ENCODE measurements around the gene ANKS1B. TPM values are rescaled to one million over a fixed set of nuclear protein-coding genes. Genes with fewer than 3 reads are reported as not detected.

The ANKS1B gene
- total and polyA plus RNA-seq, 10 of the 15 experiments (the other 5 are each of a cell fraction or from before 2014, with no cell fraction given): 0.16 to 1.3 (median 0.82) TPM; not detected in 7

GRCh38 chr12:99704458-99704857 lies 280.3 kb downstream of the ANKS1B start (continued):
- TF ChIP-seq, protein P1, sequence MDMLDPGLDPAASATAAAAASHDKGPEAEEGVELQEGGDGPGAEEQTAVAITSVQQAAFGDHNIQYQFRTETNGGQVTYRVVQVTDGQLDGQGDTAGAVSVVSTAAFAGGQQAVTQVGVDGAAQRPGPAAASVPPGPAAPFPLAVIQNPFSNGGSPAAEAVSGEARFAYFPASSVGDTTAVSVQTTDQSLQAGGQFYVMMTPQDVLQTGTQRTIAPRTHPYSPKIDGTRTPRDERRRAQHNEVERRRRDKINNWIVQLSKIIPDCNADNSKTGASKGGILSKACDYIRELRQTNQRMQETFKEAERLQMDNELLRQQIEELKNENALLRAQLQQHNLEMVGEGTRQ (IDR thresholded peaks at IDR 0.05; ENCODE audit: borderline replicate concordance, low read depth, low read length): no peak

DNA sequence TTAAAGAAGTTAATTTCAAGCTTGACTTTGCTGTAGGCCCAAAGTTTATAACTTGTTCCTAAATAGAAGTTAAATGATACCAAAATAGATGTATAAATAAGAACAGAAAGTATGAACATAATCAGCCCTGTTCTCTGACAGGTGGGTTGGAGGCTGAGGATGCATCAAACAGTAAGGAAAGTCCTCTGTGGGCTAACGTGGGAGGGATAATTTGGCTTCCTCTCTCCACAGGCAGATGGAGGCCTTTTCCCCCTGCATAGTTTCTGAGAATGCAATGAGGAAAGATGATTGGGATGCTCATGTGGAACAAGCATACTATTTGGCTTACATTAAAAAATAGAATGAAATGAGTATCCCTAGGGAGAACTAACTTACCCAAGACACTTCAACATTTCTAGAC lies 280.7 kb downstream of the ANKS1B start:
- H2AFZ ChIP-seq (ENCODE audit: control insufficient read depth, low read depth, low read length): no peak overlapping the region
- in situ Hi-C loops (cut with MboI) (no loop called here), intact Hi-C loops (cut with micrococcal nuclease; ENCODE audit: unreplicated experiment) (no loop called here)
- no peaks in the 10 kb centered on the region for H3K79me2 ChIP-seq (ENCODE audit: control insufficient read depth, insufficient read depth, low read length)
- SMC1A ChIA-PET (ENCODE audit: uncharacterized antibody, unreplicated experiment): no interaction called here
- RAD21 ChIA-PET (ENCODE audit: unreplicated experiment): no interaction called here
- H3K9ac ChIP-seq (ENCODE audit: control insufficient read depth, insufficient read depth, low read length): no peak overlapping the region
- H3K27ac ChIP-seq (ENCODE audit: control insufficient read depth, insufficient read depth): no peak overlapping the region
- no peaks in the 10 kb centered on the region for H3K36me3 ChIP-seq (ENCODE audit: control insufficient read depth in 2 of 2, insufficient read depth in 2 of 2, low read length in 1 of 2)
- H4K20me1 ChIP-seq (ENCODE audit: control insufficient read depth, insufficient read depth): no peaks in the 10 kb centered on the region
- WGBS (ENCODE audit: insufficient coverage, insufficient replicate concordance, low lambda C conversion rate, missing lambda C conversion rate): 0% methylated on average over 1 of the region's 1 CpG
- H3K4me2 ChIP-seq (ENCODE audit: control insufficient read depth, insufficient read depth): no peak overlapping the region
- H3K9me3 ChIP-seq (replicated peaks; ENCODE audit: control insufficient read depth, insufficient read depth, low read length): no peaks in the 10 kb centered on the region
- no peaks in the 10 kb centered on the region for H3K4me1 ChIP-seq (ENCODE audit: control insufficient read depth, insufficient read depth, low read length)
- POLR2A ChIA-PET: no interaction called here
- ATAC-seq: no peak
- no peak for FAIRE-seq
- no TSS peak for BruUV-seq (replicated peaks)
- DNase-seq (ENCODE audit: low read depth, low spot score): no peak
- no peaks in the 10 kb centered on the region for H3K27me3 ChIP-seq (replicated peaks in 1 of 2; ENCODE audit: control insufficient read depth in 2 of 2, insufficient read depth in 2 of 2, low read length in 1 of 2)
- CTCF ChIA-PET: no interaction called here
- no peak overlapping the region for H3K4me3 ChIP-seq
- no peak for TF ChIP-seq ZNF592 (IDR thresholded peaks at IDR 0.05)
- no peak for TF ChIP-seq RFX5 (IDR thresholded peaks at IDR 0.05; ENCODE audit: low read depth, low read length)
- no peak for TF ChIP-seq NR2C2 (IDR thresholded peaks at IDR 0.05; ENCODE audit: borderline replicate concordance, control insufficient read depth, insufficient read length, low read depth)
- no peak for TF ChIP-seq SIN3A (IDR thresholded peaks at IDR 0.05; ENCODE audit: low read depth, low read length)
- TF ChIP-seq, protein P2, sequence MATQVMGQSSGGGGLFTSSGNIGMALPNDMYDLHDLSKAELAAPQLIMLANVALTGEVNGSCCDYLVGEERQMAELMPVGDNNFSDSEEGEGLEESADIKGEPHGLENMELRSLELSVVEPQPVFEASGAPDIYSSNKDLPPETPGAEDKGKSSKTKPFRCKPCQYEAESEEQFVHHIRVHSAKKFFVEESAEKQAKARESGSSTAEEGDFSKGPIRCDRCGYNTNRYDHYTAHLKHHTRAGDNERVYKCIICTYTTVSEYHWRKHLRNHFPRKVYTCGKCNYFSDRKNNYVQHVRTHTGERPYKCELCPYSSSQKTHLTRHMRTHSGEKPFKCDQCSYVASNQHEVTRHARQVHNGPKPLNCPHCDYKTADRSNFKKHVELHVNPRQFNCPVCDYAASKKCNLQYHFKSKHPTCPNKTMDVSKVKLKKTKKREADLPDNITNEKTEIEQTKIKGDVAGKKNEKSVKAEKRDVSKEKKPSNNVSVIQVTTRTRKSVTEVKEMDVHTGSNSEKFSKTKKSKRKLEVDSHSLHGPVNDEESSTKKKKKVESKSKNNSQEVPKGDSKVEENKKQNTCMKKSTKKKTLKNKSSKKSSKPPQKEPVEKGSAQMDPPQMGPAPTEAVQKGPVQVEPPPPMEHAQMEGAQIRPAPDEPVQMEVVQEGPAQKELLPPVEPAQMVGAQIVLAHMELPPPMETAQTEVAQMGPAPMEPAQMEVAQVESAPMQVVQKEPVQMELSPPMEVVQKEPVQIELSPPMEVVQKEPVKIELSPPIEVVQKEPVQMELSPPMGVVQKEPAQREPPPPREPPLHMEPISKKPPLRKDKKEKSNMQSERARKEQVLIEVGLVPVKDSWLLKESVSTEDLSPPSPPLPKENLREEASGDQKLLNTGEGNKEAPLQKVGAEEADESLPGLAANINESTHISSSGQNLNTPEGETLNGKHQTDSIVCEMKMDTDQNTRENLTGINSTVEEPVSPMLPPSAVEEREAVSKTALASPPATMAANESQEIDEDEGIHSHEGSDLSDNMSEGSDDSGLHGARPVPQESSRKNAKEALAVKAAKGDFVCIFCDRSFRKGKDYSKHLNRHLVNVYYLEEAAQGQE (IDR thresholded peaks at IDR 0.05; ENCODE audit: low read depth, low read length): no peak
- no peak for TF ChIP-seq CTCF (IDR thresholded peaks at IDR 0.05 in 2 of 3, conservative IDR thresholded peaks at IDR 0.05 in 1 of 3; ENCODE audit: control insufficient read depth in 2 of 3, extremely low read depth in 1 of 3, insufficient read depth in 1 of 3, low read depth in 3 of 3, low read length in 3 of 3)
- TF ChIP-seq ETV6 (conservative IDR thresholded peaks at IDR 0.05 in 1 of 2, IDR thresholded peaks at IDR 0.05 in 1 of 2; ENCODE audit: borderline replicate concordance in 1 of 2, low read depth in 1 of 2): no peak
- no peak for TF ChIP-seq PML (IDR thresholded peaks at IDR 0.05; ENCODE audit: low read length)
- no peak for TF ChIP-seq MEF2A (IDR thresholded peaks at IDR 0.05; ENCODE audit: insufficient read depth, low read depth, low read length)
- no peak for TF ChIP-seq CHD2 (IDR thresholded peaks at IDR 0.05; ENCODE audit: borderline replicate concordance, low read depth, low read length)
- TF ChIP-seq NR2C1 (IDR thresholded peaks at IDR 0.05): no peak
